SK-N-SH (cell line): Measurements from ENCODE around the gene POLR1D. TPM values are rescaled to one million over a fixed set of nuclear protein-coding genes. Genes with fewer than 3 reads are reported as not detected.

Experiments
- CTCF ChIA-PET: fragments of 300-600, 350-600 bp; formaldehyde crosslinking; extraction: SDS; loops from one replicate; lab custom pipeline; 2021; lab: Yijun Ruan, JAX
- POLR2A ChIA-PET: fragments of 350-600 bp; sonication (Branson Sonifier 250); formaldehyde crosslinking; extraction: SDS; loops from one replicate; lab custom pipeline; 2020; ENCODE audit warnings: antibody characterized with exemption, inconsistent platforms; lab: Yijun Ruan, JAX
- DNase-seq: peaks from one replicate; pipeline ENCODE4 v3.0.0; 2012
- H2AFZ ChIP-seq: fragments of 200-600 bp; sonication (generic); 2 replicates; pipeline ENCODE4 v1.8.1; 2016; ENCODE audit warnings: antibody characterized with exemption, mild to moderate bottlenecking, low read depth
- H3F3A ChIP-seq: fragments of 200-600 bp; sonication (generic); replicated peaks from 2 replicates; pipeline ENCODE3; 2016; ENCODE audit warnings: antibody characterized with exemption, mild to moderate bottlenecking; ENCODE audit not compliant: insufficient read depth
- H3K27ac ChIP-seq, 2 experiments: fragments of 200-500 bp in 1 of 2; fragments of 200-600 bp in 1 of 2; sonication (Bioruptor generic) in 1 of 2; sonication (generic), shearing (Covaris generic) in 1 of 2; 2 replicates each; pipeline versions ENCODE4 v1.5.1 to v1.6.1; 2014 to 2016; ENCODE audit warnings: low read depth in 2 of 2, inconsistent platforms in 1 of 2, low read length in 1 of 2, mild to moderate bottlenecking in 1 of 2, mixed read lengths in 1 of 2
- H3K27me3 ChIP-seq: fragments of 200-600 bp; sonication (generic), shearing (Covaris generic); 2 replicates; pipeline ENCODE4 v1.6.1; 2016; ENCODE audit warnings: mixed run types; ENCODE audit not compliant: insufficient read depth
- H3K36me3 ChIP-seq, 2 experiments: fragments of 200-500 bp in 1 of 2; fragments of 200-600 bp in 1 of 2; sonication (Bioruptor generic) in 1 of 2; sonication (generic) in 1 of 2; replicated peaks in 1 of 2; 2 replicates each; pipeline versions ENCODE3 to v1.5.1; 2014 to 2016; ENCODE audit warnings: low read length in 1 of 2, mild to moderate bottlenecking in 1 of 2; ENCODE audit not compliant: insufficient read depth in 2 of 2, control insufficient read depth in 1 of 2
- H3K4me1 ChIP-seq, 2 experiments: fragments of 200-500 bp in 1 of 2; fragments of 200-600 bp in 1 of 2; sonication (Bioruptor generic) in 1 of 2; sonication (generic), shearing (Covaris generic) in 1 of 2; 2 replicates each; pipeline versions ENCODE4 v1.5.1 to v1.6.1; 2014 to 2016; ENCODE audit warnings: low read depth in 1 of 2, low read length in 1 of 2, mixed run types in 1 of 2; ENCODE audit not compliant: insufficient read depth in 2 of 2, control insufficient read depth in 1 of 2
- H3K4me2 ChIP-seq: fragments of 200-600 bp; sonication (generic), shearing (Covaris generic); 2 replicates; pipeline ENCODE4 v1.6.1; 2017; ENCODE audit warnings: mixed run types
- H3K4me3 ChIP-seq, 2 experiments: fragments of 200-500 bp in 1 of 2; fragments of 200-600 bp in 1 of 2; sonication (Bioruptor generic) in 1 of 2; sonication (generic), shearing (Covaris generic) in 1 of 2; 2 replicates each; pipeline versions ENCODE4 v1.5.1 to v1.8.1; 2014 to 2016; ENCODE audit warnings: low read depth in 2 of 2, inconsistent platforms in 1 of 2, low read length in 1 of 2, mild to moderate bottlenecking in 1 of 2, mixed read lengths in 1 of 2, moderate library complexity in 1 of 2
- H3K79me2 ChIP-seq: fragments of 200-600 bp; sonication (generic); 2 replicates; pipeline ENCODE4 v1.8.1; 2017; ENCODE audit warnings: mild to moderate bottlenecking; ENCODE audit not compliant: insufficient read depth
- H3K9ac ChIP-seq: fragments of 200-600 bp; sonication (generic); 2 replicates; pipeline ENCODE4 v1.6.1; 2017; ENCODE audit warnings: mixed run types
- H3K9me2 ChIP-seq: fragments of 200-600 bp; sonication (generic); 2 replicates; pipeline ENCODE4 v1.6.1; 2017; ENCODE audit warnings: mixed run types
- H3K9me3 ChIP-seq: fragments of 200-600 bp; sonication (generic); 2 replicates; pipeline ENCODE4 v1.6.1; 2017; ENCODE audit warnings: mixed run types, mild to moderate bottlenecking, moderate library complexity
- H4K20me1 ChIP-seq: fragments of 200-600 bp; sonication (generic); 2 replicates; pipeline ENCODE4 v1.6.1; 2017; ENCODE audit warnings: mild to moderate bottlenecking, mixed run types; ENCODE audit not compliant: insufficient read depth
- CHD2 ChIP-seq: fragments of 150-350 bp; IDR thresholded peaks from 2 replicates; pipeline ENCODE4 v1.6.1; 2018; ENCODE audit warnings: low read length; ENCODE audit not compliant: partially characterized antibody
- EP300 ChIP-seq, 2 experiments: IDR thresholded peaks; 2 replicates each; pipeline versions ENCODE4 v1.4.0 to v1.6.1; 2012; ENCODE audit warnings: borderline replicate concordance in 1 of 2, low read depth in 1 of 2, low read length in 1 of 2
- JUND ChIP-seq: IDR thresholded peaks from 2 replicates; pipeline ENCODE4 v1.4.0; 2012
- MEF2A ChIP-seq: IDR thresholded peaks from 2 replicates; pipeline ENCODE4 v1.4.0; 2012; ENCODE audit warnings: low read depth, borderline replicate concordance
- NFIC ChIP-seq: IDR thresholded peaks from 2 replicates; pipeline ENCODE4 v1.4.0; 2012; ENCODE audit warnings: borderline replicate concordance
- NRF1 ChIP-seq: IDR thresholded peaks from 2 replicates; pipeline ENCODE4 v1.6.1; 2012; ENCODE audit warnings: low read depth, mild to moderate bottlenecking, low read length
- POLR2AphosphoS5 ChIP-seq: IDR thresholded peaks from 2 replicates; pipeline ENCODE4 v1.6.1; 2012; ENCODE audit warnings: low read depth, low read length
- RCOR1 ChIP-seq: fragments of 150-350 bp; IDR thresholded peaks from 2 replicates; pipeline ENCODE4 v1.6.1; 2017; ENCODE audit warnings: antibody characterized with exemption, low read length
- SIN3A ChIP-seq: IDR thresholded peaks from 2 replicates; pipeline ENCODE4 v1.6.1; 2012; ENCODE audit warnings: low read depth, mild to moderate bottlenecking, low read length, moderate library complexity, borderline replicate concordance
- SMC3 ChIP-seq: IDR thresholded peaks from 2 replicates; pipeline ENCODE4 v1.6.1; 2012; ENCODE audit warnings: low read depth, low read length, improper control_type of control experiment
- TAF1 ChIP-seq: IDR thresholded peaks from 2 replicates; pipeline ENCODE4 v1.6.1; 2012; ENCODE audit warnings: low read depth, mild to moderate bottlenecking, low read length, moderate library complexity, borderline replicate concordance
- YY1 ChIP-seq: IDR thresholded peaks from 2 replicates; pipeline ENCODE4 v1.4.0; 2012; ENCODE audit warnings: low read depth, mild to moderate bottlenecking
- WGBS: methylation state at CpG from one replicate; pipeline ENCODE4 v1.1.6; 2017; ENCODE audit warnings: low lambda C conversion rate; 5-methylcytosine and 5-hydroxymethylcytosine counted together
- polyA plus RNA-seq, 3 experiments: library from polyadenylated mRNA; depleted of rRNA; stranded (reverse); fragments of >200 nt; gene quantifications; 2 replicates each; pipeline ENCODE4 v1.2.3, GENCODE V29; 2012
- TF ChIP-seq, protein P1 (sequence below): IDR thresholded peaks from 2 replicates; pipeline ENCODE4 v1.6.1; 2012; ENCODE audit warnings: mild to moderate bottlenecking, low read depth, low read length, moderate library complexity
- TF ChIP-seq, protein P2 (sequence below): IDR thresholded peaks from 2 replicates; pipeline ENCODE4 v1.4.0; 2012; ENCODE audit warnings: low read depth, borderline replicate concordance
- TF ChIP-seq, protein P3 (sequence below): IDR thresholded peaks from 2 replicates; pipeline ENCODE4 v1.4.0; 2012; ENCODE audit warnings: low read depth
- TF ChIP-seq, protein P4 (sequence below): IDR thresholded peaks from 2 replicates; pipeline ENCODE4; 2012
- TF ChIP-seq, protein P5 (sequence below): IDR thresholded peaks from 2 replicates; pipeline ENCODE4 v1.4.0; 2012; ENCODE audit warnings: low read depth, borderline replicate concordance
- TF ChIP-seq, protein P6 (sequence below): fragments of 150-350 bp; IDR thresholded peaks from 2 replicates; pipeline ENCODE4 v1.6.1; 2017; ENCODE audit warnings: antibody characterized with exemption, low read length, low read depth, borderline replicate concordance
- TF ChIP-seq, protein P7 (sequence below): fragments of 150-350 bp; IDR thresholded peaks from 2 replicates; pipeline ENCODE4 v1.6.1; 2016; ENCODE audit warnings: mild to moderate bottlenecking, low read depth, low read length

Gene POLR1D
- polyA plus RNA-seq, 1 of the 3 experiments (the other 2 are of a cell fraction) = 150 TPM

DNA sequence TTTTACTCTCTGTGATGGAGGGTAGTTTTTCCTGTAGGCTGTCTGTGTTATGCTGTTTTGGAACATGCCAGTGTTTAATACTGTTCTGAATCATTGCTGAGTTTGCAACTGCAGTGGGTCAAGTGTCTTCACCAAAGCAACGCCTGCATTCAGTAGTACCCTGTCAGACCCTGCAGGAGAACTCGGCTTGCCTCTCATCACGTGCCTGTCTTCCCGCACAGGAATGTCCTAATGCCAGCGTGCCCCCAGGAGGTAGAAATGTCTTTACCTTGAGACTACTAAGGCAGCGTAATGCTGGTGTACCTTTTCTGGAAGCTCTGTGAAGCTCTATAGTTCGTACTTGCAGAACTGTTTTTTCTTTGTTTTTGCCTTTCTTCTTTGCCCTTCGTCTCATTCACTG, 42.3 kb downstream of the POLR1D start:
- DNase-seq = no peak
- no peak for TF ChIP-seq NRF1
- TF ChIP-seq, protein P1, sequence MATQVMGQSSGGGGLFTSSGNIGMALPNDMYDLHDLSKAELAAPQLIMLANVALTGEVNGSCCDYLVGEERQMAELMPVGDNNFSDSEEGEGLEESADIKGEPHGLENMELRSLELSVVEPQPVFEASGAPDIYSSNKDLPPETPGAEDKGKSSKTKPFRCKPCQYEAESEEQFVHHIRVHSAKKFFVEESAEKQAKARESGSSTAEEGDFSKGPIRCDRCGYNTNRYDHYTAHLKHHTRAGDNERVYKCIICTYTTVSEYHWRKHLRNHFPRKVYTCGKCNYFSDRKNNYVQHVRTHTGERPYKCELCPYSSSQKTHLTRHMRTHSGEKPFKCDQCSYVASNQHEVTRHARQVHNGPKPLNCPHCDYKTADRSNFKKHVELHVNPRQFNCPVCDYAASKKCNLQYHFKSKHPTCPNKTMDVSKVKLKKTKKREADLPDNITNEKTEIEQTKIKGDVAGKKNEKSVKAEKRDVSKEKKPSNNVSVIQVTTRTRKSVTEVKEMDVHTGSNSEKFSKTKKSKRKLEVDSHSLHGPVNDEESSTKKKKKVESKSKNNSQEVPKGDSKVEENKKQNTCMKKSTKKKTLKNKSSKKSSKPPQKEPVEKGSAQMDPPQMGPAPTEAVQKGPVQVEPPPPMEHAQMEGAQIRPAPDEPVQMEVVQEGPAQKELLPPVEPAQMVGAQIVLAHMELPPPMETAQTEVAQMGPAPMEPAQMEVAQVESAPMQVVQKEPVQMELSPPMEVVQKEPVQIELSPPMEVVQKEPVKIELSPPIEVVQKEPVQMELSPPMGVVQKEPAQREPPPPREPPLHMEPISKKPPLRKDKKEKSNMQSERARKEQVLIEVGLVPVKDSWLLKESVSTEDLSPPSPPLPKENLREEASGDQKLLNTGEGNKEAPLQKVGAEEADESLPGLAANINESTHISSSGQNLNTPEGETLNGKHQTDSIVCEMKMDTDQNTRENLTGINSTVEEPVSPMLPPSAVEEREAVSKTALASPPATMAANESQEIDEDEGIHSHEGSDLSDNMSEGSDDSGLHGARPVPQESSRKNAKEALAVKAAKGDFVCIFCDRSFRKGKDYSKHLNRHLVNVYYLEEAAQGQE = no peak
- TF ChIP-seq, protein P2, sequence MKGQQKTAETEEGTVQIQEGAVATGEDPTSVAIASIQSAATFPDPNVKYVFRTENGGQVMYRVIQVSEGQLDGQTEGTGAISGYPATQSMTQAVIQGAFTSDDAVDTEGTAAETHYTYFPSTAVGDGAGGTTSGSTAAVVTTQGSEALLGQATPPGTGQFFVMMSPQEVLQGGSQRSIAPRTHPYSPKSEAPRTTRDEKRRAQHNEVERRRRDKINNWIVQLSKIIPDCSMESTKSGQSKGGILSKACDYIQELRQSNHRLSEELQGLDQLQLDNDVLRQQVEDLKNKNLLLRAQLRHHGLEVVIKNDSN = no peak
- TF ChIP-seq TAF1 = no peak
- TF ChIP-seq, protein P3, sequence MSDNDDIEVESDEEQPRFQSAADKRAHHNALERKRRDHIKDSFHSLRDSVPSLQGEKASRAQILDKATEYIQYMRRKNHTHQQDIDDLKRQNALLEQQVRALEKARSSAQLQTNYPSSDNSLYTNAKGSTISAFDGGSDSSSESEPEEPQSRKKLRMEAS = no peak
- TF ChIP-seq EP300 (IDR thresholded peaks at IDR 0.05; ENCODE audit: borderline replicate concordance in 1 of 2, low read depth in 1 of 2, low read length in 1 of 2) = no peak
- no peak for TF ChIP-seq SIN3A
- no peak for TF ChIP-seq RCOR1
- no peak for TF ChIP-seq MEF2A
- no peak for TF ChIP-seq NFIC
- no peak for TF ChIP-seq YY1
- TF ChIP-seq, protein P4, sequence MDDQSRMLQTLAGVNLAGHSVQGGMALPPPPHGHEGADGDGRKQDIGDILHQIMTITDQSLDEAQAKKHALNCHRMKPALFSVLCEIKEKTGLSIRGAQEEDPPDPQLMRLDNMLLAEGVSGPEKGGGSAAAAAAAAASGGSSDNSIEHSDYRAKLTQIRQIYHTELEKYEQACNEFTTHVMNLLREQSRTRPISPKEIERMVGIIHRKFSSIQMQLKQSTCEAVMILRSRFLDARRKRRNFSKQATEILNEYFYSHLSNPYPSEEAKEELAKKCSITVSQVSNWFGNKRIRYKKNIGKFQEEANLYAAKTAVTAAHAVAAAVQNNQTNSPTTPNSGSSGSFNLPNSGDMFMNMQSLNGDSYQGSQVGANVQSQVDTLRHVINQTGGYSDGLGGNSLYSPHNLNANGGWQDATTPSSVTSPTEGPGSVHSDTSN = no peak
- no peak for TF ChIP-seq JUND
- TF ChIP-seq, protein P5, sequence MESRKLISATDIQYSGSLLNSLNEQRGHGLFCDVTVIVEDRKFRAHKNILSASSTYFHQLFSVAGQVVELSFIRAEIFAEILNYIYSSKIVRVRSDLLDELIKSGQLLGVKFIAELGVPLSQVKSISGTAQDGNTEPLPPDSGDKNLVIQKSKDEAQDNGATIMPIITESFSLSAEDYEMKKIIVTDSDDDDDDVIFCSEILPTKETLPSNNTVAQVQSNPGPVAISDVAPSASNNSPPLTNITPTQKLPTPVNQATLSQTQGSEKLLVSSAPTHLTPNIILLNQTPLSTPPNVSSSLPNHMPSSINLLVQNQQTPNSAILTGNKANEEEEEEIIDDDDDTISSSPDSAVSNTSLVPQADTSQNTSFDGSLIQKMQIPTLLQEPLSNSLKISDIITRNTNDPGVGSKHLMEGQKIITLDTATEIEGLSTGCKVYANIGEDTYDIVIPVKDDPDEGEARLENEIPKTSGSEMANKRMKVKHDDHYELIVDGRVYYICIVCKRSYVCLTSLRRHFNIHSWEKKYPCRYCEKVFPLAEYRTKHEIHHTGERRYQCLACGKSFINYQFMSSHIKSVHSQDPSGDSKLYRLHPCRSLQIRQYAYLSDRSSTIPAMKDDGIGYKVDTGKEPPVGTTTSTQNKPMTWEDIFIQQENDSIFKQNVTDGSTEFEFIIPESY = no peak
- TF ChIP-seq, protein P6, sequence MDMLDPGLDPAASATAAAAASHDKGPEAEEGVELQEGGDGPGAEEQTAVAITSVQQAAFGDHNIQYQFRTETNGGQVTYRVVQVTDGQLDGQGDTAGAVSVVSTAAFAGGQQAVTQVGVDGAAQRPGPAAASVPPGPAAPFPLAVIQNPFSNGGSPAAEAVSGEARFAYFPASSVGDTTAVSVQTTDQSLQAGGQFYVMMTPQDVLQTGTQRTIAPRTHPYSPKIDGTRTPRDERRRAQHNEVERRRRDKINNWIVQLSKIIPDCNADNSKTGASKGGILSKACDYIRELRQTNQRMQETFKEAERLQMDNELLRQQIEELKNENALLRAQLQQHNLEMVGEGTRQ = no peak
- TF ChIP-seq POLR2AphosphoS5 = no peak
- TF ChIP-seq, protein P7, sequence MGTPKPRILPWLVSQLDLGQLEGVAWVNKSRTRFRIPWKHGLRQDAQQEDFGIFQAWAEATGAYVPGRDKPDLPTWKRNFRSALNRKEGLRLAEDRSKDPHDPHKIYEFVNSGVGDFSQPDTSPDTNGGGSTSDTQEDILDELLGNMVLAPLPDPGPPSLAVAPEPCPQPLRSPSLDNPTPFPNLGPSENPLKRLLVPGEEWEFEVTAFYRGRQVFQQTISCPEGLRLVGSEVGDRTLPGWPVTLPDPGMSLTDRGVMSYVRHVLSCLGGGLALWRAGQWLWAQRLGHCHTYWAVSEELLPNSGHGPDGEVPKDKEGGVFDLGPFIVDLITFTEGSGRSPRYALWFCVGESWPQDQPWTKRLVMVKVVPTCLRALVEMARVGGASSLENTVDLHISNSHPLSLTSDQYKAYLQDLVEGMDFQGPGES = no peak
- no peak for TF ChIP-seq SMC3
- no peak for TF ChIP-seq CHD2
- no peak overlapping the region for H3K4me3 ChIP-seq
- no peaks in the 10 kb centered on the region for H4K20me1 ChIP-seq
- ChIA-PET POLR2A (no interaction called here), CTCF (interaction anchor here (2.2 kb wide), 1 partner anchor 14 kb away, joined by 5 read pairs; no protein-coding TSS in a partner anchor)
- H3K36me3 ChIP-seq = peaks cover 12 to 16% of the 10 kb centered on the region in 2 experiments
- no peak overlapping the region for H3K27ac ChIP-seq
- peaks cover 4% of the 10 kb centered on the region in 2 experiments for H3K4me1 ChIP-seq
- H3K9me3 ChIP-seq = no peaks in the 10 kb centered on the region
- H3F3A ChIP-seq = peaks cover 5% of the 10 kb centered on the region
- no peaks in the 10 kb centered on the region for H3K9me2 ChIP-seq
- H3K4me2 ChIP-seq = no peak overlapping the region
- 94% methylated on average over 8 of the region's 8 CpGs for WGBS
- no peak overlapping the region for H2AFZ ChIP-seq
- peaks cover 4% of the 10 kb centered on the region; the same call in 1 of the 2 replicates for H3K79me2 ChIP-seq
- no peaks in the 10 kb centered on the region for H3K27me3 ChIP-seq
- no peak overlapping the region for H3K9ac ChIP-seq
